ENCODE results near the gene SNRPB. TPM values are rescaled to one million over a fixed set of nuclear protein-coding genes. Genes with fewer than 3 reads are reported as not detected.

The SNRPB gene
- total and polyA plus RNA-seq, 2 experiments from 2014 or later: 784 to 785 TPM

DNA sequence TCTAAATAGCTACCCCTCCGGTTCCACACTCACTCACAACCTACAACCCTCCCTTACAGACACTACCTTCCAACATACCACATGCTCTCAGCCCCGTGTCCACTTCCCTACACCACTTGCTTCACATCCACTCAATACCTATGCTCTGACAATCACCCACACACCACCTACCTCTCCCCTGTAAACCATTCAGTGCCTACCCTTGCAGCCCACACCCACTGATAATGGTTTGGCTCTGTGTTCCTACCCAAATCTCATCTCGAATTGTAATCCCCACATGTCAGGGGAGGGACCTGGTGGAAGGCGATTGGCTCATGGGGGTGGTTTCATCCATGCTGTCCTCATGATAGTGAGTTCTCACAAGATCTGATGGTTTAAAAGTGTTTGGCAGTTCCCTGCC lies 48.0 kb upstream of the SNRPB start:
- ATAC-seq: no peak
- H3K27me3 ChIP-seq (ENCODE audit: insufficient read depth): peaks cover 100% of the 10 kb centered on the region

More for the DNA sequence above, 48.0 kb upstream of the SNRPB start:
- H3K4me2 ChIP-seq: no peak overlapping the region
- H3K4me3 ChIP-seq: no peak overlapping the region
- no peak for DNase-seq (ENCODE audit: low spot score)
- Mint-ChIP-seq H3K4me1 (no peaks in the 10 kb centered on the region), H3K4me3 (no peak overlapping the region), H3K36me3 (ENCODE audit: low read depth) (no peaks in the 10 kb centered on the region), H3K27me3 (ENCODE audit: insufficient read depth, low read depth, poor library complexity) (peaks cover 42% of the 10 kb centered on the region), H3K9me3 (no peaks in the 10 kb centered on the region; the same call in 2 of the 3 replicates), H3K27ac (no peak overlapping the region)
- peaks cover 4% of the 10 kb centered on the region for H4K20me1 ChIP-seq (replicated peaks; ENCODE audit: insufficient read depth)
- H3K79me2 ChIP-seq (replicated peaks; ENCODE audit: insufficient read depth): no peaks in the 10 kb centered on the region
- no peak overlapping the region for H3K27ac ChIP-seq (ENCODE audit: low read depth)
- H3K9me2 ChIP-seq (ENCODE audit: insufficient read depth): no peaks in the 10 kb centered on the region
- no peaks in the 10 kb centered on the region for H3K36me3 ChIP-seq (ENCODE audit: insufficient read depth)
- H2AFZ ChIP-seq: no peak overlapping the region
- H3F3A ChIP-seq (replicated peaks; ENCODE audit: low read depth): no peaks in the 10 kb centered on the region
- no peaks in the 10 kb centered on the region for H3K4me1 ChIP-seq (ENCODE audit: insufficient read depth)
- TF ChIP-seq STAT1 (IDR thresholded peaks at IDR 0.05; ENCODE audit: unreplicated experiment): no peak
- TF ChIP-seq, protein P1, sequence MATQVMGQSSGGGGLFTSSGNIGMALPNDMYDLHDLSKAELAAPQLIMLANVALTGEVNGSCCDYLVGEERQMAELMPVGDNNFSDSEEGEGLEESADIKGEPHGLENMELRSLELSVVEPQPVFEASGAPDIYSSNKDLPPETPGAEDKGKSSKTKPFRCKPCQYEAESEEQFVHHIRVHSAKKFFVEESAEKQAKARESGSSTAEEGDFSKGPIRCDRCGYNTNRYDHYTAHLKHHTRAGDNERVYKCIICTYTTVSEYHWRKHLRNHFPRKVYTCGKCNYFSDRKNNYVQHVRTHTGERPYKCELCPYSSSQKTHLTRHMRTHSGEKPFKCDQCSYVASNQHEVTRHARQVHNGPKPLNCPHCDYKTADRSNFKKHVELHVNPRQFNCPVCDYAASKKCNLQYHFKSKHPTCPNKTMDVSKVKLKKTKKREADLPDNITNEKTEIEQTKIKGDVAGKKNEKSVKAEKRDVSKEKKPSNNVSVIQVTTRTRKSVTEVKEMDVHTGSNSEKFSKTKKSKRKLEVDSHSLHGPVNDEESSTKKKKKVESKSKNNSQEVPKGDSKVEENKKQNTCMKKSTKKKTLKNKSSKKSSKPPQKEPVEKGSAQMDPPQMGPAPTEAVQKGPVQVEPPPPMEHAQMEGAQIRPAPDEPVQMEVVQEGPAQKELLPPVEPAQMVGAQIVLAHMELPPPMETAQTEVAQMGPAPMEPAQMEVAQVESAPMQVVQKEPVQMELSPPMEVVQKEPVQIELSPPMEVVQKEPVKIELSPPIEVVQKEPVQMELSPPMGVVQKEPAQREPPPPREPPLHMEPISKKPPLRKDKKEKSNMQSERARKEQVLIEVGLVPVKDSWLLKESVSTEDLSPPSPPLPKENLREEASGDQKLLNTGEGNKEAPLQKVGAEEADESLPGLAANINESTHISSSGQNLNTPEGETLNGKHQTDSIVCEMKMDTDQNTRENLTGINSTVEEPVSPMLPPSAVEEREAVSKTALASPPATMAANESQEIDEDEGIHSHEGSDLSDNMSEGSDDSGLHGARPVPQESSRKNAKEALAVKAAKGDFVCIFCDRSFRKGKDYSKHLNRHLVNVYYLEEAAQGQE (IDR thresholded peaks at IDR 0.05; ENCODE audit: unreplicated experiment): no peak
- TF ChIP-seq EZH2 (IDR thresholded peaks at IDR 0.05; ENCODE audit: low read depth, unreplicated experiment): no peak
- TF ChIP-seq, protein P2, sequence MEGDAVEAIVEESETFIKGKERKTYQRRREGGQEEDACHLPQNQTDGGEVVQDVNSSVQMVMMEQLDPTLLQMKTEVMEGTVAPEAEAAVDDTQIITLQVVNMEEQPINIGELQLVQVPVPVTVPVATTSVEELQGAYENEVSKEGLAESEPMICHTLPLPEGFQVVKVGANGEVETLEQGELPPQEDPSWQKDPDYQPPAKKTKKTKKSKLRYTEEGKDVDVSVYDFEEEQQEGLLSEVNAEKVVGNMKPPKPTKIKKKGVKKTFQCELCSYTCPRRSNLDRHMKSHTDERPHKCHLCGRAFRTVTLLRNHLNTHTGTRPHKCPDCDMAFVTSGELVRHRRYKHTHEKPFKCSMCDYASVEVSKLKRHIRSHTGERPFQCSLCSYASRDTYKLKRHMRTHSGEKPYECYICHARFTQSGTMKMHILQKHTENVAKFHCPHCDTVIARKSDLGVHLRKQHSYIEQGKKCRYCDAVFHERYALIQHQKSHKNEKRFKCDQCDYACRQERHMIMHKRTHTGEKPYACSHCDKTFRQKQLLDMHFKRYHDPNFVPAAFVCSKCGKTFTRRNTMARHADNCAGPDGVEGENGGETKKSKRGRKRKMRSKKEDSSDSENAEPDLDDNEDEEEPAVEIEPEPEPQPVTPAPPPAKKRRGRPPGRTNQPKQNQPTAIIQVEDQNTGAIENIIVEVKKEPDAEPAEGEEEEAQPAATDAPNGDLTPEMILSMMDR (conservative IDR thresholded peaks at IDR 0.05; ENCODE audit: low read depth in 2 of 2): no peak
- no peak for TF ChIP-seq ZNF114 (CRISPR knock-in tag; IDR thresholded peaks at IDR 0.05)
- TF ChIP-seq, protein P3, sequence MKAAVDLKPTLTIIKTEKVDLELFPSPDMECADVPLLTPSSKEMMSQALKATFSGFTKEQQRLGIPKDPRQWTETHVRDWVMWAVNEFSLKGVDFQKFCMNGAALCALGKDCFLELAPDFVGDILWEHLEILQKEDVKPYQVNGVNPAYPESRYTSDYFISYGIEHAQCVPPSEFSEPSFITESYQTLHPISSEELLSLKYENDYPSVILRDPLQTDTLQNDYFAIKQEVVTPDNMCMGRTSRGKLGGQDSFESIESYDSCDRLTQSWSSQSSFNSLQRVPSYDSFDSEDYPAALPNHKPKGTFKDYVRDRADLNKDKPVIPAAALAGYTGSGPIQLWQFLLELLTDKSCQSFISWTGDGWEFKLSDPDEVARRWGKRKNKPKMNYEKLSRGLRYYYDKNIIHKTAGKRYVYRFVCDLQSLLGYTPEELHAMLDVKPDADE (IDR thresholded peaks at IDR 0.05): no peak
- TF ChIP-seq ZNF462 (CRISPR knock-in tag; IDR thresholded peaks at IDR 0.05): no peak
- TF ChIP-seq JUNB (IDR thresholded peaks at IDR 0.05; ENCODE audit: unreplicated experiment): no peak
- no peak for TF ChIP-seq ZNF331 (CRISPR knock-in tag; IDR thresholded peaks at IDR 0.05; ENCODE audit: low read depth)
- no peak for TF ChIP-seq CREB1 (CRISPR knock-in tag; IDR thresholded peaks at IDR 0.05; ENCODE audit: low read depth)
- TF ChIP-seq NANOG (IDR thresholded peaks at IDR 0.05; ENCODE audit: borderline replicate concordance): no peak
- no peak for TF ChIP-seq EZH2phosphoT487 (IDR thresholded peaks at IDR 0.05; ENCODE audit: unreplicated experiment)
- no peak for TF ChIP-seq POLR2AphosphoS5 (IDR thresholded peaks at IDR 0.05; ENCODE audit: low read depth)
